RCC 7860 (cell line): ENCODE results near the gene S1PR4.

ENCODE experiments used
- DNase-seq: peaks from one replicate; pipeline ENCODE4 v3.0.0-alpha.2; 2015; ENCODE audit warnings: low spot score
- FAIRE-seq: peaks from 2 replicates; lab custom pipeline; 2012; peaks lifted over from hg19 to GRCh38; lab: Jason Lieb, UNC

The S1PR4 gene

DNA sequence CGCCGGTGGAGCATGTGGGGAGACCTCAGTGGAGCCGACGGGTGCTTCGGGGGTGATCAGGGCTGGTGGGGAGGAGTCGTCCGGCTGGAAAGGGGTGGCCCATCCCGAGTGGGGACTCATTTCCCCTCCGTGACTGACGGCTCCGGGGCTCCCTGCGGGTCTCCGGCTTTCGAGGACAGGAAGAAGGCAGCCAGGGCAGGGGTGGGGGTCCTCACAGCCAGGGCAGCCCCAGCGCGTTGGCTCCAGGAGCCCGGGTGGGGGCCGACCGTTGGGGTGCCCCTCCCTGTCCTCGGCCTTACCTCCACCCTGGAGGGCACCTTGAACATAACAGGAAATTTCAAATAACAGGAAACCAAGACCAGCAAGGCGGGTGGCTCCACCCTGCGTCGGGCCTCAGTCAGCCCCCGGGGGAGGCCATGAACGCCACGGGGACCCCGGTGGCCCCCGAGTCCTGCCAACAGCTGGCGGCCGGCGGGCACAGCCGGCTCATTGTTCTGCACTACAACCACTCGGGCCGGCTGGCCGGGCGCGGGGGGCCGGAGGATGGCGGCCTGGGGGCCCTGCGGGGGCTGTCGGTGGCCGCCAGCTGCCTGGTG, at the start of gene S1PR4:
Gene S1PR4 (plus strand): TSS at position 393 of the 596 bp plus-strand sequence. CDS start 24 bp downstream, at position 417.
- FAIRE-seq (no peak), DNase-seq (no peak)

DNA sequence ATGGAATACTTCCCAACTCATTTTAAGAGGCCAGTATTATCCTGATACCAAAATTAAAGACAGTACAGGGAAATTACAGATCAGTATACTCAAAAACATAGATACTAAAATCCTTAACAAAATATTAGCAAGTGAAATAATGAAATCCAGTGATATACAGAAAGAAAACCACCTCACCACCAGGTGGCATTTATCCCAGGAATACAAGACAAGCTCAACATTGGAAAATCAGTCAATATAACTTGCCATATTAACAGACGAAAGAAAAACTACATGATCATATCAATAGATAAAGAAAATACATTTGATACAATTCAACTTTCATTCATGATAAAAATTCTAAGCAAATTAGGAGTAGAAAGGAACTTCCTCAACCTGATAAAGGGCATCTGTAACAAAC, 49.5 kb upstream of the S1PR4 start:
- DNase-seq: peak; percentile 50
- FAIRE-seq: peak; percentile 77

- no peak for FAIRE-seq
- DNase-seq: no peak
Measured at GRCh38 chr19:3131168-3131567, 47.4 kb upstream of the S1PR4 start.

- FAIRE-seq: peak; percentile 88
Measured at GRCh38 chr19:3132971-3133792, 45.4 kb upstream of the S1PR4 start.

GRCh38 chr19:3133793-3134116, 44.8 kb upstream of the S1PR4 start:
- no peak for DNase-seq
- FAIRE-seq: no peak

More at GRCh38 chr19:3132971-3133792, 45.4 kb upstream of the S1PR4 start:
- peak; percentile 76 for DNase-seq

GRCh38 chr19:3135961-3136683, 42.4 kb upstream of the S1PR4 start, which contains the start of gene GNA15:
Gene GNA15 (plus strand): TSS chr19:3136033. CDS start chr19:3136451, 418 bp downstream.
- FAIRE-seq: no peak
- DNase-seq: no peak

GRCh38 chr19:3136684-3137055, 41.9 kb upstream of the S1PR4 start:
- DNase-seq: no peak
- FAIRE-seq: no peak

- DNase-seq: no peak
- FAIRE-seq: no peak
Measured at GRCh38 chr19:3137119-3137518, 41.5 kb upstream of the S1PR4 start.

DNA sequence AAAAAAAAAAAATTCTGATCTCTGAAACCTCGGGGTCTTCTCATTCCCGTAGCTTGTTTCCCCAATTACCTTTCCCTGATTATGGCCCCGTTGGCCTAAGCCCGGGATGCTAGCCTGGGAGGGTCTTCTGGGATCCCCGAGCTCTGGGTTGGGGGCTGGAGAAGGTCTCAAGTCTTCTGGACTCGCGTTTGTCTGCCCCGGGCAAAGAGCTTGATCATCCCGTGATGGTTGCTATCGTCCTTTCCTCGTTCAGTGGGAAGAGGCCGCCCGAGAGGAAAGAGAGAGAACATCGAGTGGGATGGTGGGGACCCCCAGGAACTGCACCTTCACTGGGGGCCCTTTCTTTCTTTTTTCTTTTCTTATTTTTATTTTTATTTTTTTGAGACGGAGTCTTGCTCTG, 40.3 kb upstream of the S1PR4 start:
- DNase-seq: no peak
- no peak for FAIRE-seq

GRCh38 chr19:3140667-3141038, 37.9 kb upstream of the S1PR4 start:
- DNase-seq: peak; percentile 64

GRCh38 chr19:3142292-3142670, 36.3 kb upstream of the S1PR4 start:
- DNase-seq: peak; percentile 80

More at GRCh38 chr19:3140667-3141038, 37.9 kb upstream of the S1PR4 start:
- no peak for FAIRE-seq

GRCh38 chr19:3142781-3143337, 35.7 kb upstream of the S1PR4 start:
- no peak for DNase-seq
- no peak for FAIRE-seq

More at GRCh38 chr19:3142292-3142670, 36.3 kb upstream of the S1PR4 start:
- peak; percentile 40 for FAIRE-seq

DNA sequence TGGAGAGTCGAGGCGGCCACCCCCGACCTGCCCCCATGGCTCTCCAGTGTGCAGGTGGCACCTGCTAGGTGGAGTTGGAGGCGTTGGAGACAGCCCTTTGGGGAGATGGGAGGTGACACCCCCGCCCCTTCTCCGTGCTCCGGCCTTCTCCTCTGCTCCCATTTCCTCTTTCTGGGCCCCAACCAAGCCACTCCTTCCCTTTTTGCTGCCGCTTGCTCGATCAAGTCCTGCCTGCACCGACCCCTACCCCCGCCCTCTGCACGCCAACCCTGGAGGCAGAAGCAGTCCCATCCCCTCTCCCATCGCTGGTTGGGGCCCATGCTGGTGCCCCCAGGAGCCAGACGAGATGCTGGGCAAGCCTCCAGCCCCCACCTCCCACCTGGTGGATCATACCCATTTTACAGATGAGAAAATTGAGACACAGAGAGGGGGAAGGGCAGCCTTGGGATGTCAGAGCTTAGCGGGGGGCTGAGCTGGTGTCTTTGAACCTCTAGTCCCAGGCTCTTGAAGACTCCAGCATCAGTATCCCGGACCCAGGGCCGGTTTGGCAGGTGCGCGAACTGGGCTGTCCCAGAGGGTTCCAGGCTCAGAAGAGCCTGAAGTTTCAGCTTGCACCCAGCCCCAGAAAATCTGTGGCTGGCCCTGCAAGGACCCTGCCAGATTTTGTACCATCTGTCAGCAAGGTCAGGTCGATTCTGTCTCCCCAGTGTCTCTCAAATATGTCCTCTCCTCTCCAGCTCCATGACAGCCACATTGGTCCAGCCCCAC, 32.5 kb upstream of the S1PR4 start:
- FAIRE-seq (no peak), DNase-seq (no peak)

GRCh38 chr19:3146677-3147100, 31.9 kb upstream of the S1PR4 start:
- DNase-seq (no peak), FAIRE-seq (no peak)

DNA sequence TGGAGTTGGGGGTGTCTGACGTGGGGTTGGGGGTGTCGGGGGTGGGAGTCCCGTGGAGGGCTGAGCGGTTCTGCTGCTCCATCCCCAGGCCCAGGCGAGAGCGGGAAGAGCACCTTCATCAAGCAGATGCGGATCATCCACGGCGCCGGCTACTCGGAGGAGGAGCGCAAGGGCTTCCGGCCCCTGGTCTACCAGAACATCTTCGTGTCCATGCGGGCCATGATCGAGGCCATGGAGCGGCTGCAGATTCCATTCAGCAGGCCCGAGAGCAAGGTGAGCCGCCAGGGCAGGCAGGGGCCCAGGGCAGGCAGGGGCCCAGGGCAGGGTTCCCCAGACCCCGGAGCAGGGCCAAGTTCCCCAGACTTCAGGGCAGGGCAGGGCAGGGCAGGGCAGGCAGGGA, 30.1 kb upstream of the S1PR4 start:
- FAIRE-seq (no peak), DNase-seq (no peak)

GRCh38 chr19:3149089-3149488, 29.5 kb upstream of the S1PR4 start:
- FAIRE-seq (no peak), DNase-seq (no peak)

DNA sequence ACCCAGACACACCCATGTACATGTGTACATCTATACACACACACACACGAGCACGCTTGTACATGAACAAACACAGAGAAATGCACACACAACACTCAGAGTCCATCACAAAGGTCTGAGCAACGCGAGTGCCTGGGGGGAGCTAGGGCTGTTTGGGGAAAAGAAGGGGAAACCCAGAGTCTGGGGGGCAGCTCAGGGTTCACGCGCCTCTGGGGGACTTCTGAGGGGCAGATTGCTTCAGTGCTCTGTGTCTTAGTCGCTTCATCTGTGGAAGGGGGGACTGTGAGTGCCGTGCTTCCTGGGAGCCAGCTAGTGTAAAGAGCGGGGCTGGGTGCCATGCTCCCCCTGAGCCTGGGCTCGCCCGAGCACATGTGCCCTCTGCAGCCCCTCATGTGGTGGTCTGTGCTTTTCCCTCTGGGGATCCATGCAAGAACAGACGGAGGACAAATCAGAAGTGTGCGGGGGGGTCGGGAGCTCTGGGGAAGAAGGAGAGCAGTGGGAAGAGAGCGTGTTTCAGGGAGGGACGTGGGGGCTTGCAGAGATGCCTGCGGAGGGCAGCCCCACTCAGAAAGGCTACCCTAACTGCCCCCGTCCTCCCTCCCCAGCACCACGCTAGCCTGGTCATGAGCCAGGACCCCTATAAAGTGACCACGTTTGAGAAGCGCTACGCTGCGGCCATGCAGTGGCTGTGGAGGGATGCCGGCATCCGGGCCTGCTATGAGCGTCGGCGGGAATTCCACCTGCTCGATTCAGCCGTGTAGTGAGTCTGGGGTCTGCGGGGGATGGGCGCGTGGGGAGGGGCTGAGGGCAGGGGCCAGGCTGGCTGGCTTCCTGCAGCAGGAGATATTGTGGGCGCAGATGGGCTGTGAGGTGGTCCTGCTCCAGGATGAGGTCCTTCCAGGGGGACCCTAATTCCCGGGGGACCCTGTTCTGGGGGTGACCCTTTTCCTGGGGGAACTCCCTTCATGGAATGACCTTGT, 28.8 kb upstream of the S1PR4 start:
- no peak for FAIRE-seq

DNA sequence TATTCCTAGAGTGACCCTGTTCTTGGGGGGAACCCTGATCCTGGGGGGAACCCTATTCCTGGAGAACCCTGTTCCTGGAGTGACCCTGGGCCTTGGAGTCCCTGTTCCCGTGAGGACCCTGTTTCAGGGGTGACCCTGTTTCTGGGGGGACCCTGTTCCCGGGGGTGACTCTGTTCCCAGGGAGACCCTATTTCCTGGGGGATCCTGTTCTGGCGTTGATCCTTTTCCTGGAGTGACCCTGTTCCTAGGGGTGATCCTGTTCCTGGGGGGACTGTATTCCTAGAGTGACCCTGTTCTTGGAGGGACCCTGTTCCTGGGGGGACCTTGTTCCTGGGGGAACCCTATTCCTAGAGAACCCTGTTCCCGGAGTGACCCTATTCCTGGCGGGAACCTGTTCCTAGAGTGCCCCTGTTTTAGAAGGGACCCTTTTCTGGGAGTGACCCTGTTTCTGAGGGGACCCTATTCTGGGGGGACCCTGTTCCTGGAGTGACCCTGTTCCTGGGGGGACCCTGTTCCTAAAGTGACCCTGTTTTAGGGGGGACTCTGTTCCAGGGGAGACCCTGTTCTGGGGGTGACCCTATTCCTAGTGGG, 27.7 kb upstream of the S1PR4 start:
- FAIRE-seq (no peak), DNase-seq (no peak)

More for the DNA sequence above, 28.8 kb upstream of the S1PR4 start:
- DNase-seq: no peak
